Measurements from ENCODE around the gene SEC22B. TPM values are rescaled to one million over a fixed set of nuclear protein-coding genes. Genes with fewer than 3 reads are reported as not detected.
"Not testable (repeated sequence)": the region's sequence is repeated elsewhere in the genome, so short reads cannot be mapped to it uniquely, and the experiment has no call there.

The SEC22B gene
- total RNA-seq, 1 donor from 2014 or later: 23.6 TPM

- H3K9me3 Mint-ChIP-seq; H3K79me2 ChIP-seq (ENCODE audit: low read depth); H3K27ac ChIP-seq; H3F3A ChIP-seq (ENCODE audit: low read depth); H3K4me1 Mint-ChIP-seq; H3K9ac ChIP-seq; H3K9me3 ChIP-seq (ENCODE audit: low read depth); H3K4me2 ChIP-seq; DNase-seq (ENCODE audit: low spot score); H3K36me3 Mint-ChIP-seq; H4K20me1 ChIP-seq (ENCODE audit: low read depth); H2AFZ ChIP-seq (replicated peaks); H3K4me3 ChIP-seq; H3K4me1 ChIP-seq; H3K27ac Mint-ChIP-seq; H3K27me3 ChIP-seq; H3K4me3 Mint-ChIP-seq; H3K27me3 Mint-ChIP-seq (ENCODE audit: insufficient read depth, low read depth); H3K36me3 ChIP-seq: not testable (repeated sequence)
These were observed 60.2 kb downstream of the SEC22B start for GRCh38 chr1:120116094-120116493.

- H3K27ac ChIP-seq; H3K4me1 ChIP-seq; H2AFZ ChIP-seq (replicated peaks); H3K9ac ChIP-seq; H3F3A ChIP-seq (ENCODE audit: low read depth); H3K27me3 Mint-ChIP-seq (ENCODE audit: insufficient read depth, low read depth); H4K20me1 ChIP-seq (ENCODE audit: low read depth); H3K4me3 Mint-ChIP-seq; H3K9me3 Mint-ChIP-seq; H3K4me2 ChIP-seq; H3K4me3 ChIP-seq; H3K27ac Mint-ChIP-seq; H3K36me3 ChIP-seq; DNase-seq (ENCODE audit: low spot score); H3K79me2 ChIP-seq (ENCODE audit: low read depth); H3K9me3 ChIP-seq (ENCODE audit: low read depth); H3K27me3 ChIP-seq; H3K36me3 Mint-ChIP-seq; H3K4me1 Mint-ChIP-seq: not testable (repeated sequence)
These were observed 63.2 kb downstream of the SEC22B start for GRCh38 chr1:120113134-120113533.

- H3K4me3 ChIP-seq; H2AFZ ChIP-seq (replicated peaks); H3K36me3 ChIP-seq; H3K27ac Mint-ChIP-seq; H3K9me3 ChIP-seq (ENCODE audit: low read depth); H3K79me2 ChIP-seq (ENCODE audit: low read depth); H3K27me3 ChIP-seq; H3K27me3 Mint-ChIP-seq (ENCODE audit: insufficient read depth, low read depth); H3K36me3 Mint-ChIP-seq; DNase-seq (ENCODE audit: low spot score); H3K4me1 ChIP-seq; H3K4me1 Mint-ChIP-seq; H3K9me3 Mint-ChIP-seq; H3K9ac ChIP-seq; H3K4me3 Mint-ChIP-seq; H3K27ac ChIP-seq; H3F3A ChIP-seq (ENCODE audit: low read depth); H3K4me2 ChIP-seq; H4K20me1 ChIP-seq (ENCODE audit: low read depth): not testable (repeated sequence)
These were observed 64.1 kb downstream of the SEC22B start for GRCh38 chr1:120112212-120112611.

GRCh38 chr1:120111771-120112170 is 64.5 kb downstream of the SEC22B start:
- DNase-seq (ENCODE audit: low spot score); H3K9me3 Mint-ChIP-seq; H3K27me3 Mint-ChIP-seq (ENCODE audit: insufficient read depth, low read depth); H3K9me3 ChIP-seq (ENCODE audit: low read depth); H3K79me2 ChIP-seq (ENCODE audit: low read depth); H3K4me2 ChIP-seq; H3K36me3 Mint-ChIP-seq; H3K9ac ChIP-seq; H4K20me1 ChIP-seq (ENCODE audit: low read depth); H3K27ac Mint-ChIP-seq; H3K27ac ChIP-seq; H3K4me1 Mint-ChIP-seq; H3K4me1 ChIP-seq; H3K4me3 ChIP-seq; H3K27me3 ChIP-seq; H2AFZ ChIP-seq (replicated peaks); H3F3A ChIP-seq (ENCODE audit: low read depth); H3K36me3 ChIP-seq; H3K4me3 Mint-ChIP-seq: not testable (repeated sequence)

GRCh38 chr1:120111008-120111407 is 65.3 kb downstream of the SEC22B start:
- not testable (repeated sequence) for H3K4me1 ChIP-seq; H3K36me3 ChIP-seq; H3K9me3 ChIP-seq (ENCODE audit: low read depth); DNase-seq (ENCODE audit: low spot score); H3K36me3 Mint-ChIP-seq; H3F3A ChIP-seq (ENCODE audit: low read depth); H3K27ac Mint-ChIP-seq; H3K79me2 ChIP-seq (ENCODE audit: low read depth); H3K27ac ChIP-seq; H4K20me1 ChIP-seq (ENCODE audit: low read depth); H3K9me3 Mint-ChIP-seq; H3K4me3 Mint-ChIP-seq; H3K27me3 Mint-ChIP-seq (ENCODE audit: insufficient read depth, low read depth); H3K4me1 Mint-ChIP-seq; H3K27me3 ChIP-seq; H3K9ac ChIP-seq; H2AFZ ChIP-seq (replicated peaks); H3K4me3 ChIP-seq; H3K4me2 ChIP-seq

GRCh38 chr1:120109656-120110055 is 66.7 kb downstream of the SEC22B start:
- not testable (repeated sequence) for H3K27me3 Mint-ChIP-seq (ENCODE audit: insufficient read depth, low read depth); H3K27ac ChIP-seq; H3K27ac Mint-ChIP-seq; H2AFZ ChIP-seq (replicated peaks); H3F3A ChIP-seq (ENCODE audit: low read depth); H3K36me3 Mint-ChIP-seq; H3K4me3 ChIP-seq; H3K4me1 ChIP-seq; H3K9ac ChIP-seq; DNase-seq (ENCODE audit: low spot score); H3K4me1 Mint-ChIP-seq; H3K9me3 Mint-ChIP-seq; H4K20me1 ChIP-seq (ENCODE audit: low read depth); H3K79me2 ChIP-seq (ENCODE audit: low read depth); H3K27me3 ChIP-seq; H3K4me3 Mint-ChIP-seq; H3K36me3 ChIP-seq; H3K9me3 ChIP-seq (ENCODE audit: low read depth); H3K4me2 ChIP-seq

GRCh38 chr1:120109180-120109579 is 67.1 kb downstream of the SEC22B start:
- H2AFZ ChIP-seq (replicated peaks); H3K27me3 Mint-ChIP-seq (ENCODE audit: insufficient read depth, low read depth); H3K27me3 ChIP-seq; H3K27ac Mint-ChIP-seq; H4K20me1 ChIP-seq (ENCODE audit: low read depth); H3K27ac ChIP-seq; H3K79me2 ChIP-seq (ENCODE audit: low read depth); H3K36me3 ChIP-seq; H3F3A ChIP-seq (ENCODE audit: low read depth); H3K4me2 ChIP-seq; H3K4me1 Mint-ChIP-seq; H3K9ac ChIP-seq; H3K9me3 ChIP-seq (ENCODE audit: low read depth); DNase-seq (ENCODE audit: low spot score); H3K36me3 Mint-ChIP-seq; H3K4me3 Mint-ChIP-seq; H3K4me3 ChIP-seq; H3K4me1 ChIP-seq; H3K9me3 Mint-ChIP-seq: not testable (repeated sequence)

GRCh38 chr1:120105288-120105687 is 71.0 kb downstream of the SEC22B start:
- not testable (repeated sequence) for H4K20me1 ChIP-seq (ENCODE audit: low read depth); H3K9me3 Mint-ChIP-seq; H3K4me2 ChIP-seq; H3K36me3 Mint-ChIP-seq; H3K9me3 ChIP-seq (ENCODE audit: low read depth); H3K36me3 ChIP-seq; H3K4me3 ChIP-seq; H3K27ac ChIP-seq; H3K27me3 Mint-ChIP-seq (ENCODE audit: insufficient read depth, low read depth); DNase-seq (ENCODE audit: low spot score); H3K4me1 ChIP-seq; H3F3A ChIP-seq (ENCODE audit: low read depth); H3K79me2 ChIP-seq (ENCODE audit: low read depth); H2AFZ ChIP-seq (replicated peaks); H3K9ac ChIP-seq; H3K27ac Mint-ChIP-seq; H3K4me1 Mint-ChIP-seq; H3K27me3 ChIP-seq; H3K4me3 Mint-ChIP-seq

- not testable (repeated sequence) for H3K79me2 ChIP-seq (ENCODE audit: low read depth); H3K9me3 ChIP-seq (ENCODE audit: low read depth); H3K4me1 Mint-ChIP-seq; H3K4me3 Mint-ChIP-seq; H3F3A ChIP-seq (ENCODE audit: low read depth); H3K4me2 ChIP-seq; H3K27ac Mint-ChIP-seq; H4K20me1 ChIP-seq (ENCODE audit: low read depth); H3K9ac ChIP-seq; H3K9me3 Mint-ChIP-seq; H3K4me3 ChIP-seq; DNase-seq (ENCODE audit: low spot score); H2AFZ ChIP-seq (replicated peaks); H3K36me3 ChIP-seq; H3K36me3 Mint-ChIP-seq; H3K27me3 Mint-ChIP-seq (ENCODE audit: insufficient read depth, low read depth); H3K27me3 ChIP-seq; H3K27ac ChIP-seq; H3K4me1 ChIP-seq
These were observed 72.6 kb downstream of the SEC22B start for GRCh38 chr1:120103768-120104167.
